Urothelium cell line (cell line): ENCODE measurements around the gene SNRPD2.

Experiments used
- DNase-seq: peaks from one replicate; pipeline ENCODE4 v3.0.0; 2011; ENCODE audit warnings: low spot score, mixed read lengths
- FAIRE-seq: peaks from 2 replicates; lab custom pipeline; 2011; peaks lifted over from hg19 to GRCh38; lab: Jason Lieb, UNC

SNRPD2 gene

DNA sequence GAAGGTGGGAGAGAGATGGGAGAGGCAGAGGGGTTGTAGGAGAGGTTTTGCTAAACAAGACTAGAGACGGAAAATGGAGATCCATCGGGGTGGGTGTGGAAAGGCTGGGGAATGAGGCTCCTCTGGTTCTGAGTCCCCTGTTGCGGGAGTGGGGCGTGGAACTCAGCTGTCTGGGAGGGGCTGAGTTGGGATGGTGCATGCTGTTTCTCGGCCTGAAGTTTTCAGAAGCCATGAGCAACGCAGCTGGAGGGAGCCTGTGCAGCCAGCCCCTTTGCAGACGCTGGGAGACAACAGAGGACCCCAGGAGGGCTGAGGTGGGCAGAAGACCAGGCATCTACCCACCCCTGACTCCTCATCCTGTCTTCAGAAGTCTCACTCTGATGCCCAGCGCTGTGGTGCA, 31.1 kb downstream of the SNRPD2 start:
- no peak for FAIRE-seq

GRCh38 chr19:45659096-45659729, 32.5 kb downstream of the SNRPD2 start:
- no peak for DNase-seq

More for the DNA sequence above, 31.1 kb downstream of the SNRPD2 start:
- no peak for DNase-seq

GRCh38 chr19:45657520-45658167, 34.1 kb downstream of the SNRPD2 start:
- FAIRE-seq, result no peak
- no peak for DNase-seq

More at GRCh38 chr19:45659096-45659729, 32.5 kb downstream of the SNRPD2 start:
- no peak for FAIRE-seq

DNA sequence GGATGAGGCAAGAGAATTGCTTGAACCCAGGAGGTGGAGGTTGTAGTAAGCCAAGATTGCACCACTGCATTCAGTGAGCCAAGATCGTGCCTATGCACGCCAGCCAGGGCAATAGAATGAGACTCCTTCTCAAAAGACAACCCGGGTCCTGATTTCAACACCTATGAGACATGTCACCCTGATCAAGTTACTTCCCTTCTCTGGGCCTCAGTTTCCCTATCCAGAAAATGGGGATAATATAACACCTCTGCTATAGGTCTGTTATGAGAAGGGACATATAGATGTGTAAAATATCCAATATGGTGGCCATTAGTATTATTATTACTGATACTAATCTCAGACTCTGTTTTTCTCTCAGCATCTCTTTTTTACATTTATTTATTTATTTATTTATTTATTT, 36.7 kb downstream of the SNRPD2 start:
- DNase-seq (no peak), FAIRE-seq (no peak)

- FAIRE-seq, result no peak
Observed at GRCh38 chr19:45653634-45654033, 38.1 kb downstream of the SNRPD2 start.

GRCh38 chr19:45650722-45651121, 41.0 kb downstream of the SNRPD2 start:
- FAIRE-seq (no peak), DNase-seq (no peak)

More at GRCh38 chr19:45653634-45654033, 38.1 kb downstream of the SNRPD2 start:
- no peak for DNase-seq

DNA sequence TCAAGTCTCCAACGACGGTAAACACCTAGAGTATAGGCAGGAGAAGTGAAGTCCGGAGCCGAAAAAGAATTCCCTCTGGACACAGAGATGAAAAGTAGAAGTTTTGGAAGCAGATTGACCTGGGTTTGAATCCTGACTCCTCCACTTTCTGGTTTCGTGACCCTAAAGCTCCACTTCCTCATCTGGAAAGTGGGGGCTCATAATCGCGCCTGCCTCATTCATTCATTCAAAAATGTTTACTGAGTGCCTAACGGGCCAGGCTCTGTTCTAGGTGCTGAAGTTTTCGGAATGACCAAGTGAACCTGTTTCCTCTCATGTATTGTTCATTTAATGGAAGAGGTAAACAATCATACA, 45.4 kb downstream of the SNRPD2 start:
- FAIRE-seq, result no peak
- DNase-seq, result no peak

GRCh38 chr19:45645631-45646344, 46.0 kb downstream of the SNRPD2 start:
- no peak for FAIRE-seq

DNA sequence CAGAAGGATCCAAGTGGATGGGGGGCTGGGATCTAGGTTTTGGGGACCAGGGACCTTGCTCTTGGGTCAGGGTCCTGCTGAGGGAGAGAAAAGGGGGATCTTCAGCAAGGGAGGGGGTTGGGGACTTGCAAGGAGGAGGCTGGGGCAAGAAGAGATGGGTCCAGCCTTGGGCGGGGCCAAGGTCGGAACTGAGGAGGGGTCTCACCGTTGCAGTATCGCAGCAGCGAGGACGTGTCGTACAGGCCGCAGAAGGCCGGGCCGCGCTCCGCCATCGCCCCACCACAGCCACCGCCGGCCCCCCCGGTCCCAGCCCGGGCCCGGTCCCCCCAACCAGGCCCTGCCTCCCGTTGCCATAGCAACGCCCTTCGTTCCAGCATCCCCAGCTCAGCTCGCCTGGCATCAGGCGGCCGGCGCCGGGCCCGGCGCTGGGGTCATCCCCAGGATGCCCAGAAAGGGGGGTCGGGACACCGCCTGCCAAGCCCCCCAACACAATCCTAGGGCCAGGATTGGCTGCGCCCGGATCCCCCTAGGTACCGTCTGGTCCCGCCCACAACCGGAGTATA, 46.6 kb downstream of the SNRPD2 start:
- FAIRE-seq (no peak), DNase-seq (no peak)

More at GRCh38 chr19:45645631-45646344, 46.0 kb downstream of the SNRPD2 start:
- peak; percentile 84 for DNase-seq

DNA sequence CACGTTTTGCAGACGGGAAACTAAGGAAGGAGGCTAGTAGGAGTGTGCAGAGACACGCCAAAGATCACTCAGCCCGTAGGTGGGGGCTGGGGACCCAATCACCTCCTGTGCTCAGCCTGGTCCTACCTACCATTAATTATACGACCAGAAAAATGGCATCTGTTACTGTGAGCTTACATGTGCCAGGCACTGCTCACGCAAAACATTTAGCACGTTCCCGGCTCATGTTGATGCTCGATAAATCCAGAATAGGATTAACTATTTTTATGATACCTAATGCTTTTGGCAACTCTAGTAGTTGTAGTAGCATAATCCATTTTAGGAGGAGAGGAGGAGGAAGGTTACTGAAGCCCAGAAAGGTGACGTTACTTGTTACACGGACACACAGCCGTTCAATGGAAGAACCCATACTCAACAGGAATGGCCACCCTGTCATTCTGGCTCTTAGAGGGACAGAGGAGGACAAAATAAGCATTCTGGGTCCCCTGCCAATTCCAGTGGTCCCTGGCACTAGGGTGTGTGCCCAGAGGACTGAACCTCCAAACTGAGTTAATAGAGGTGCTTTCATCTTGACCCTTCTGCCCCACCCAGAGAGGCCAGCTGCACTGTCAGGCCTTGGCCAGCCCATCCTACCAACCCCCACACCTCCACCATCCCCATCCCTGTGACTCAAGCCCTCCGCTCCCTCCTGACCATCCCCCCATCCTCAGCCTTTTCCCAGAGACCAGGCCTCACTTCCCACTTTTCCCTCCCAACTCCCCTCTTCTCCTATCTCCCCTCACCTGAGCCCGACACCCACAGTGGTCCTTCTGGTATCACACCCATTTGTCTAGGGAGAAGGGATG, 47.6 kb downstream of the SNRPD2 start:
- no peak for DNase-seq

GRCh38 chr19:45643024-45643926, 48.5 kb downstream of the SNRPD2 start:
- peak; percentile 80 for DNase-seq
- no peak for FAIRE-seq

More for the DNA sequence above, 47.6 kb downstream of the SNRPD2 start:
- no peak for FAIRE-seq

GRCh38 chr19:45641274-45642105, 50.3 kb downstream of the SNRPD2 start:
- FAIRE-seq, result no peak
- peak; percentile 70 for DNase-seq

- FAIRE-seq, result no peak
- no peak for DNase-seq
Observed at GRCh38 chr19:45640849-45641273, 50.9 kb downstream of the SNRPD2 start.

GRCh38 chr19:45638930-45639729, 52.6 kb downstream of the SNRPD2 start, which contains the start of gene EML2:
EML2 (minus strand) TSS chr19:45639397; CDS start chr19:45639376, 21 bp downstream.
- DNase-seq, result peak; percentile 60
- no peak for FAIRE-seq

DNA sequence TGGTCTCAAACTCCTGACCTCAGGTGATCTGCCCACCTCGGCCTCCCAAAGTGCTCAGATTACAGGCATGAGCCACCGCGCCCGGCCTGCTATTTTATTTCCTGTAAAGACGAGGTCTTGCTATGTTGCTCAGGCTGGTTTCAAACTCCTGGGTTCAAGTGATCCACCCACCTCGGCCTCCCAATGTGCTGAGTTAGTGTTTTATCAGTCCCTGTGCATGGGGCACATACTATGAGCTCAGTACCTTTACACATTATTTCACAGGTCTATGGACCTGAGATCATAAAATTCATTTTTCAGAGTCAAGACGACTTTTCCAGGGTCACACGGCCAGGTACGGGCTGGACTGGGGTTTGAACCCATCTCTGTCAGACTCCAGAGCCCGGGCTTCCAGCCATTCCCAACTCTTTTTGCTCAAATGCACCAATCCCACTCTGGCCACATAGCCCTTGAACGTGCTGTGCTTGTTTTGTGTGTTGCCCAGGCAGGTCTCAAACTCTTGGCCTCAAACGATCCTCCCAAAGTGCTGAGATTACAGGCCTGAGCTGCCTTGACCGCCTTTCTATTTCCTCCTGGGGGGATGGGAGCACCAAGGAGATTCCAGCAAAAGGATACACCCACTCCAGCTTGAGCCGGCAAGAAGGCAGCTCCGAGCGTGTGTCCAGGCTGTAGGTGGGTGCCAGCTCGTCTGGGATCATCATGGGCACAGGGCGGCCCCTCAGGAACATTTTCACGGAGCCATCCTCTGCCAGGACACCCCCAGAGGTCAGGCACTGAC, 53.7 kb downstream of the SNRPD2 start:
- FAIRE-seq (no peak), DNase-seq (no peak)
